WTC11 (cell line): ENCODE results near the gene ZBTB37. TPM values are rescaled to one million over a fixed set of nuclear protein-coding genes. Genes with fewer than 3 reads are reported as not detected.

ENCODE experiments used
- ATAC-seq: fragments of 200-7000 bp; cut with Tn5 transposase; 2 replicates; pipeline ENCODE4 v1.10.0; 2021; ENCODE audit warnings: mild to moderate bottlenecking, moderate library complexity
- CTCF ChIA-PET: fragments of 300-600 bp; sonication (Branson Sonifier 250); formaldehyde crosslinking; loops from one replicate; lab custom pipeline; 2021; ENCODE audit warnings: antibody characterized with exemption; lab: Charles Lee
- POLR2A ChIA-PET: fragments of 350-600 bp; sonication (Branson Sonifier 250); formaldehyde crosslinking; loops from one replicate; lab custom pipeline; 2021; ENCODE audit warnings: antibody characterized with exemption; lab: Charles Lee
- DNase-seq: peaks from one replicate; pipeline ENCODE4 v3.0.0; 2021; ENCODE audit warnings: low spot score
- H3K27ac Mint-ChIP-seq: 2 replicates; pipeline ENCODE4 v1.8.0; 2021; ENCODE audit warnings: mixed read lengths
- H3K27me3 Mint-ChIP-seq: 2 replicates; pipeline ENCODE4 v1.8.0; 2021; ENCODE audit warnings: low read depth, mild to moderate bottlenecking, moderate library complexity, mixed read lengths
- H3K36me3 Mint-ChIP-seq: 2 replicates; pipeline ENCODE4 v1.8.0; 2021; ENCODE audit warnings: mixed read lengths
- H3K4me1 Mint-ChIP-seq: 2 replicates; pipeline ENCODE4 v1.8.0; 2022; ENCODE audit warnings: mixed read lengths
- H3K4me3 Mint-ChIP-seq: 2 replicates; pipeline ENCODE4 v1.8.0; 2021; ENCODE audit warnings: mild to moderate bottlenecking, moderate library complexity, mixed read lengths
- H3K9me3 Mint-ChIP-seq: 2 replicates; pipeline ENCODE4 v1.8.0; 2021; ENCODE audit warnings: mixed read lengths
- CREB1 ChIP-seq: sonication (generic); formaldehyde crosslinking; IDR thresholded peaks from 2 replicates; pipeline ENCODE4 v1.8.0; 2023; ENCODE audit warnings: mild to moderate bottlenecking, missing genetic modification reagents
- CREM ChIP-seq: sonication (generic); formaldehyde crosslinking; IDR thresholded peaks from 2 replicates; pipeline ENCODE4 v1.8.1; 2022; ENCODE audit warnings: mild to moderate bottlenecking, missing genetic modification reagents, moderate library complexity
- HMGA2 ChIP-seq: fragments of 250-450 bp; sonication (Bioruptor Pico); IDR thresholded peaks from 2 replicates; pipeline ENCODE4 v1.4.0; 2021; ENCODE audit warnings: mild to moderate bottlenecking, moderate library complexity
- IRF2 ChIP-seq: sonication (generic); formaldehyde crosslinking; IDR thresholded peaks from 2 replicates; pipeline ENCODE4 v1.8.0; 2022; ENCODE audit warnings: low read depth, missing genetic modification reagents, borderline replicate concordance
- JAZF1 ChIP-seq: fragments of 250-450 bp; sonication (Bioruptor Pico); IDR thresholded peaks from 2 replicates; pipeline ENCODE4 v1.9.0; 2021; ENCODE audit warnings: moderate library complexity, mild to moderate bottlenecking, inconsistent platforms
- NR3C1 ChIP-seq: sonication (generic); formaldehyde crosslinking; conservative IDR thresholded peaks from 2 replicates; pipeline ENCODE4 v1.8.1; 2023; ENCODE audit warnings: low read depth, mild to moderate bottlenecking, missing genetic modification reagents
- SOX15 ChIP-seq: fragments of 250-450 bp; sonication (Bioruptor Pico); IDR thresholded peaks from 2 replicates; pipeline ENCODE4 v1.9.0; 2021; ENCODE audit warnings: mild to moderate bottlenecking
- TEAD4 ChIP-seq: sonication (generic); formaldehyde crosslinking; IDR thresholded peaks from 2 replicates; pipeline ENCODE4 v1.8.0; 2022; ENCODE audit warnings: mild to moderate bottlenecking, missing genetic modification reagents
- ZNF121 ChIP-seq: sonication (generic); formaldehyde crosslinking; IDR thresholded peaks from 2 replicates; pipeline ENCODE4 v1.8.0; 2023; ENCODE audit warnings: missing genetic modification reagents
- ZNF263 ChIP-seq: sonication (generic); formaldehyde crosslinking; IDR thresholded peaks from 2 replicates; pipeline ENCODE4 v1.8.1; 2022; ENCODE audit warnings: low read depth, mild to moderate bottlenecking, moderate library complexity, missing genetic modification reagents
- ZNF416 ChIP-seq: fragments of 250-450 bp; sonication (Bioruptor Pico); IDR thresholded peaks from 2 replicates; pipeline ENCODE4 v1.9.0; 2021; ENCODE audit warnings: mild to moderate bottlenecking, inconsistent platforms
- total RNA-seq: library from RNA; stranded (reverse); gene quantifications from 3 replicates; pipeline ENCODE4 v1.2.3, GENCODE V29; 2021
- TF ChIP-seq, protein P1 (sequence below): fragments of 250-450 bp; sonication (Bioruptor Pico); conservative IDR thresholded peaks from 2 replicates; pipeline ENCODE4 v1.9.0; 2021; ENCODE audit warnings: mild to moderate bottlenecking
- TF ChIP-seq, protein P2 (sequence below): fragments of 250-450 bp; sonication (Bioruptor Pico); IDR thresholded peaks from 2 replicates; pipeline ENCODE4 v1.9.0; 2021; ENCODE audit warnings: mild to moderate bottlenecking, borderline replicate concordance
- TF ChIP-seq, protein P3 (sequence below): fragments of 250-450 bp; sonication (Bioruptor Pico); IDR thresholded peaks from 2 replicates; pipeline ENCODE4 v1.9.0; 2021; ENCODE audit warnings: mild to moderate bottlenecking
- TF ChIP-seq, protein P4 (sequence below): sonication (generic); formaldehyde crosslinking; conservative IDR thresholded peaks from 2 replicates; pipeline ENCODE4 v1.8.1; 2023; ENCODE audit warnings: mild to moderate bottlenecking, low read depth, missing genetic modification reagents, moderate library complexity
- TF ChIP-seq, protein P5 (sequence below): sonication (generic); formaldehyde crosslinking; IDR thresholded peaks from 2 replicates; pipeline ENCODE4 v1.8.1; 2022; ENCODE audit warnings: mild to moderate bottlenecking, moderate library complexity, missing genetic modification reagents
- TF ChIP-seq, protein P6 (sequence below): sonication (generic); formaldehyde crosslinking; IDR thresholded peaks from 2 replicates; pipeline ENCODE4 v1.8.1; 2022; ENCODE audit warnings: mild to moderate bottlenecking, missing genetic modification reagents, moderate library complexity, borderline replicate concordance
- TF ChIP-seq, protein P7 (sequence below): sonication (generic); formaldehyde crosslinking; IDR thresholded peaks from 2 replicates; pipeline ENCODE4 v1.8.0; 2022; ENCODE audit warnings: mild to moderate bottlenecking, missing genetic modification reagents

ZBTB37 gene
- total RNA-seq, 1 experiment from 2014 or later = 14.4 TPM

DNA sequence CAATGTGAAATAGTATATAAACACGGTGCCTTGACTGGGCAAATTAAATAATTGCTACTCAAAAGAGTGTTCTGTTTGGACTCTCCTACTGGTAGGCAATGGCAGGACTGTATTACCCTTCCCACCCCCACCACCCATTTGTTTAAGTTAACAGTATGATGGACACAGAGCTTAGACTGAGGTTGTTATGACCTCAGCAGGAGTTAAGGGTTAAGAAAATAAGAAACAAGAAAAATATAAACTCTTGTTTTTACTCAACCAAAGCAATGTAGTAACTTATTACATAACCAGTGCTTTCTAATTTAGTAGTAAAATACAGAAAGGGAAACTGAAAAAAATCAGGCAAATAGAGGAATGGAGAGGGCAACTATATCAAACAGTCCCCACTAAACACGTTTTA is 68.9 kb downstream of the ZBTB37 start (continued):
- TF ChIP-seq, protein P1, sequence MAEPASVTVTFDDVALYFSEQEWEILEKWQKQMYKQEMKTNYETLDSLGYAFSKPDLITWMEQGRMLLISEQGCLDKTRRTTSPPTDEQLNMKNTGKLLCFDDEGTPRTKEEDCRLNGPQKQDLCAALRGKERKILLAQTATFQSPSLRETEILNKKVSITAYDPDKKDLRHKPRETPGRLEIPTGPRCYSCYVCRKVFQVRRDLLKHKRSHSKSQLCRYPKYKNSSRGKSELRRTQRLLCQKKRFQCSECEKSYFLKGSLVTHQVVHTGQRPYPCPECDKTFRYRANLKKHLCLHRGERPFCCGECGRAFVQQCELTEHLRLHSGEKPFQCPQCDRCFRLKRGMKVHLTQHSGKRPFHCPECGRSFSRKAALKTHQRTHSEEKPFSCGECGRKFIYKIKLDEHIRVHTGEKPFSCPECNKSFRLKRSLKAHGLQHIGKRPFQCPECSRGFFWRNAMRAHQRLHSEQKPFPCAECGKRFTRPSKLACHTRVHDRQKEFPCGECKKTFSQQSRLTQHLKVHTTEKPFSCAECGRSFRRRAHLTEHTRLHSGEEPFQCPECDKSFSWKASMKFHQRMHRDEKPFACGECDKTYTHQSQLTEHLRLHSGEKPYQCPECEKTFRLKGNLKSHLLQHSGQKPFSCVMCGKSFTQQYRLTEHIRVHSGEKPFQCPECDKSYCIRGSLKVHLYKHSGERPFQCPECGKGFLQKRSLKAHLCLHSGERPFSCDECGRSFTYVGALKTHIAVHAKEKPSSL (CRISPR knock-in tag) = no peak
- TF ChIP-seq, protein P2, sequence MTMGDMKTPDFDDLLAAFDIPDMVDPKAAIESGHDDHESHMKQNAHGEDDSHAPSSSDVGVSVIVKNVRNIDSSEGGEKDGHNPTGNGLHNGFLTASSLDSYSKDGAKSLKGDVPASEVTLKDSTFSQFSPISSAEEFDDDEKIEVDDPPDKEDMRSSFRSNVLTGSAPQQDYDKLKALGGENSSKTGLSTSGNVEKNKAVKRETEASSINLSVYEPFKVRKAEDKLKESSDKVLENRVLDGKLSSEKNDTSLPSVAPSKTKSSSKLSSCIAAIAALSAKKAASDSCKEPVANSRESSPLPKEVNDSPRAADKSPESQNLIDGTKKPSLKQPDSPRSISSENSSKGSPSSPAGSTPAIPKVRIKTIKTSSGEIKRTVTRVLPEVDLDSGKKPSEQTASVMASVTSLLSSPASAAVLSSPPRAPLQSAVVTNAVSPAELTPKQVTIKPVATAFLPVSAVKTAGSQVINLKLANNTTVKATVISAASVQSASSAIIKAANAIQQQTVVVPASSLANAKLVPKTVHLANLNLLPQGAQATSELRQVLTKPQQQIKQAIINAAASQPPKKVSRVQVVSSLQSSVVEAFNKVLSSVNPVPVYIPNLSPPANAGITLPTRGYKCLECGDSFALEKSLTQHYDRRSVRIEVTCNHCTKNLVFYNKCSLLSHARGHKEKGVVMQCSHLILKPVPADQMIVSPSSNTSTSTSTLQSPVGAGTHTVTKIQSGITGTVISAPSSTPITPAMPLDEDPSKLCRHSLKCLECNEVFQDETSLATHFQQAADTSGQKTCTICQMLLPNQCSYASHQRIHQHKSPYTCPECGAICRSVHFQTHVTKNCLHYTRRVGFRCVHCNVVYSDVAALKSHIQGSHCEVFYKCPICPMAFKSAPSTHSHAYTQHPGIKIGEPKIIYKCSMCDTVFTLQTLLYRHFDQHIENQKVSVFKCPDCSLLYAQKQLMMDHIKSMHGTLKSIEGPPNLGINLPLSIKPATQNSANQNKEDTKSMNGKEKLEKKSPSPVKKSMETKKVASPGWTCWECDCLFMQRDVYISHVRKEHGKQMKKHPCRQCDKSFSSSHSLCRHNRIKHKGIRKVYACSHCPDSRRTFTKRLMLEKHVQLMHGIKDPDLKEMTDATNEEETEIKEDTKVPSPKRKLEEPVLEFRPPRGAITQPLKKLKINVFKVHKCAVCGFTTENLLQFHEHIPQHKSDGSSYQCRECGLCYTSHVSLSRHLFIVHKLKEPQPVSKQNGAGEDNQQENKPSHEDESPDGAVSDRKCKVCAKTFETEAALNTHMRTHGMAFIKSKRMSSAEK (CRISPR knock-in tag) = no peak
- TF ChIP-seq, protein P3, sequence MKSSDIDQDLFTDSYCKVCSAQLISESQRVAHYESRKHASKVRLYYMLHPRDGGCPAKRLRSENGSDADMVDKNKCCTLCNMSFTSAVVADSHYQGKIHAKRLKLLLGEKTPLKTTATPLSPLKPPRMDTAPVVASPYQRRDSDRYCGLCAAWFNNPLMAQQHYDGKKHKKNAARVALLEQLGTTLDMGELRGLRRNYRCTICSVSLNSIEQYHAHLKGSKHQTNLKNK (CRISPR knock-in tag) = no peak
- TF ChIP-seq HMGA2 (no peak), SOX15 (CRISPR knock-in tag) (no peak)

DNA sequence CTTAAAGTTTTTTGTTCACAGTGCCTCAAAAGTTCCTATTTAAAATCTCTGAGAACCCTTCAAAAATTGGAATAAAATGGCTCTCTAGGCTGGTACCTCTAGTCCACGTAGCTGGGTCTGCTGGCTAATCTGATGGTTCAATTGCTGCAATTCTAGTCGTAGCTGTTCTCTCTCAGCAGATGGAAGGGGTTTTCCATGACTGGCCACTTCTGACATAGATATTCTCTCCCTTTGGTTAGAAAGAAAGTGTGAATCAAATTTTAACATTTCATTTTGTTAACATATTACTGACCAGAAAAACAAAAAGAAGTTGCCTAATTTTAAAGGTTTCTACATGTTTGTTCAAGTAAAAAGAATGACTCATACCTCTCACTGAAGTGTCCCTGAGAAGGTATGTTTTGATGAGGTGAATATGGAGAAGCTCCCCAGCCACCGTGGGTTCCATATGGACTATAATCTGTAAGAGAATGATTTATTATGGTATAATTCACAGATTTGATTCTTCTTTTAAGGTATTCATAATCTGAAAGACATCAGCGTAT is 78.3 kb downstream of the ZBTB37 start:
- no peak for DNase-seq
- no peak for ATAC-seq
- Mint-ChIP-seq H3K4me1 (no peaks in the 10 kb centered on the region), H3K27me3 (no peaks in the 10 kb centered on the region), H3K36me3 (peaks cover 58% of the 10 kb centered on the region), H3K9me3 (no peaks in the 10 kb centered on the region), H3K4me3 (no peak overlapping the region), H3K27ac (no peak overlapping the region)
- TF ChIP-seq CREM (CRISPR knock-in tag) = no peak
- no peak for TF ChIP-seq IRF2
- TF ChIP-seq, protein P4, sequence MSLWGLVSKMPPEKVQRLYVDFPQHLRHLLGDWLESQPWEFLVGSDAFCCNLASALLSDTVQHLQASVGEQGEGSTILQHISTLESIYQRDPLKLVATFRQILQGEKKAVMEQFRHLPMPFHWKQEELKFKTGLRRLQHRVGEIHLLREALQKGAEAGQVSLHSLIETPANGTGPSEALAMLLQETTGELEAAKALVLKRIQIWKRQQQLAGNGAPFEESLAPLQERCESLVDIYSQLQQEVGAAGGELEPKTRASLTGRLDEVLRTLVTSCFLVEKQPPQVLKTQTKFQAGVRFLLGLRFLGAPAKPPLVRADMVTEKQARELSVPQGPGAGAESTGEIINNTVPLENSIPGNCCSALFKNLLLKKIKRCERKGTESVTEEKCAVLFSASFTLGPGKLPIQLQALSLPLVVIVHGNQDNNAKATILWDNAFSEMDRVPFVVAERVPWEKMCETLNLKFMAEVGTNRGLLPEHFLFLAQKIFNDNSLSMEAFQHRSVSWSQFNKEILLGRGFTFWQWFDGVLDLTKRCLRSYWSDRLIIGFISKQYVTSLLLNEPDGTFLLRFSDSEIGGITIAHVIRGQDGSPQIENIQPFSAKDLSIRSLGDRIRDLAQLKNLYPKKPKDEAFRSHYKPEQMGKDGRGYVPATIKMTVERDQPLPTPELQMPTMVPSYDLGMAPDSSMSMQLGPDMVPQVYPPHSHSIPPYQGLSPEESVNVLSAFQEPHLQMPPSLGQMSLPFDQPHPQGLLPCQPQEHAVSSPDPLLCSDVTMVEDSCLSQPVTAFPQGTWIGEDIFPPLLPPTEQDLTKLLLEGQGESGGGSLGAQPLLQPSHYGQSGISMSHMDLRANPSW = no peak
- no peak for TF ChIP-seq ZNF263
- TF ChIP-seq ZNF121 (CRISPR knock-in tag) = no peak
- no peak for TF ChIP-seq NR3C1 (CRISPR knock-in tag)
- no peak for TF ChIP-seq JAZF1 (CRISPR knock-in tag)
- TF ChIP-seq CREB1 (CRISPR knock-in tag) = no peak
- TF ChIP-seq TEAD4 (CRISPR knock-in tag) = no peak
- ChIA-PET CTCF (no interaction called here), POLR2A (interaction anchor here (0.6 kb wide), 1 partner anchor 22 kb away, joined by 3 read pairs; no protein-coding TSS in a partner anchor)

DNA sequence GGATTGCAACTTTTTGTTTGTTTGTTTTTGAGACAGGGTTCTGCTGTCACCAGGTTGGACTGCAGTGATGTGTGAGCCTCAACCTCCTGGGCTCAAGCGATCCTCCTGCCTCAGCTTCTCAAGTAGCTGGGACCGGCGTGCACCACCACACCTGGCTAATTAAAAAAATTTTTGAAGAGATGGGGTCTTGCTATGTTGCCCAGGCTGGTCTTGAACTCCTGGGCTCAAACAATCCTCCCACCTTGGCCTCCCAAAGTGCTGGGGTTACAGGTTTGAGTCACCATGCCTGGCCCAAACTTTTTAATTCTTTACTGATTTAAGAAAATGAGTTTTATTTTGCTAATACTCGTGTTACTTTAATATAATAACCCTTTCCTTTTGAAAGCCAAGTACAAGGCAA is 80.4 kb downstream of the ZBTB37 start:
- Mint-ChIP-seq H3K36me3 (peaks cover 47% of the 10 kb centered on the region), H3K4me3 (no peak overlapping the region), H3K27ac (no peak overlapping the region), H3K27me3 (no peaks in the 10 kb centered on the region), H3K9me3 (no peaks in the 10 kb centered on the region), H3K4me1 (no peaks in the 10 kb centered on the region)
- ChIA-PET POLR2A (no interaction called here), CTCF (no interaction called here)
- no peak for ATAC-seq
- no peak for DNase-seq
- TF ChIP-seq, protein P5, sequence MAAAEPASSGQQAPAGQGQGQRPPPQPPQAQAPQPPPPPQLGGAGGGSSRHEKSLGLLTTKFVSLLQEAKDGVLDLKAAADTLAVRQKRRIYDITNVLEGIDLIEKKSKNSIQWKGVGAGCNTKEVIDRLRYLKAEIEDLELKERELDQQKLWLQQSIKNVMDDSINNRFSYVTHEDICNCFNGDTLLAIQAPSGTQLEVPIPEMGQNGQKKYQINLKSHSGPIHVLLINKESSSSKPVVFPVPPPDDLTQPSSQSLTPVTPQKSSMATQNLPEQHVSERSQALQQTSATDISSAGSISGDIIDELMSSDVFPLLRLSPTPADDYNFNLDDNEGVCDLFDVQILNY (CRISPR knock-in tag) = no peak
- no peak for TF ChIP-seq SOX15 (CRISPR knock-in tag)
- TF ChIP-seq IRF2 = no peak
- TF ChIP-seq, protein P6, sequence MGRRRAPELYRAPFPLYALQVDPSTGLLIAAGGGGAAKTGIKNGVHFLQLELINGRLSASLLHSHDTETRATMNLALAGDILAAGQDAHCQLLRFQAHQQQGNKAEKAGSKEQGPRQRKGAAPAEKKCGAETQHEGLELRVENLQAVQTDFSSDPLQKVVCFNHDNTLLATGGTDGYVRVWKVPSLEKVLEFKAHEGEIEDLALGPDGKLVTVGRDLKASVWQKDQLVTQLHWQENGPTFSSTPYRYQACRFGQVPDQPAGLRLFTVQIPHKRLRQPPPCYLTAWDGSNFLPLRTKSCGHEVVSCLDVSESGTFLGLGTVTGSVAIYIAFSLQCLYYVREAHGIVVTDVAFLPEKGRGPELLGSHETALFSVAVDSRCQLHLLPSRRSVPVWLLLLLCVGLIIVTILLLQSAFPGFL (CRISPR knock-in tag) = no peak
- TF ChIP-seq ZNF416 (CRISPR knock-in tag) = no peak
- TF ChIP-seq, protein P7, sequence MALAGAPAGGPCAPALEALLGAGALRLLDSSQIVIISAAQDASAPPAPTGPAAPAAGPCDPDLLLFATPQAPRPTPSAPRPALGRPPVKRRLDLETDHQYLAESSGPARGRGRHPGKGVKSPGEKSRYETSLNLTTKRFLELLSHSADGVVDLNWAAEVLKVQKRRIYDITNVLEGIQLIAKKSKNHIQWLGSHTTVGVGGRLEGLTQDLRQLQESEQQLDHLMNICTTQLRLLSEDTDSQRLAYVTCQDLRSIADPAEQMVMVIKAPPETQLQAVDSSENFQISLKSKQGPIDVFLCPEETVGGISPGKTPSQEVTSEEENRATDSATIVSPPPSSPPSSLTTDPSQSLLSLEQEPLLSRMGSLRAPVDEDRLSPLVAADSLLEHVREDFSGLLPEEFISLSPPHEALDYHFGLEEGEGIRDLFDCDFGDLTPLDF (CRISPR knock-in tag) = no peak
